NB4 (cell line): ENCODE results near the gene EXOC4.

Source experiments
- CTCF ChIP-seq: IDR thresholded peaks from one replicate; pipeline ENCODE4 v1.5.1; 2012; ENCODE audit warnings: low read depth, low read length
- MAX ChIP-seq: IDR thresholded peaks from 2 replicates; pipeline ENCODE4 v1.6.1; 2011; ENCODE audit warnings: low read depth, low read length
- MYC ChIP-seq: IDR thresholded peaks from 2 replicates; pipeline ENCODE4 v1.6.1; 2011; ENCODE audit warnings: low read depth, low read length
- POLR2A ChIP-seq: IDR thresholded peaks from 2 replicates; pipeline ENCODE4 v1.6.1; 2011; ENCODE audit warnings: mild to moderate bottlenecking; ENCODE audit not compliant: insufficient read length; ENCODE audit errors: extremely low read depth

- TF ChIP-seq CTCF: no peak
- TF ChIP-seq MYC: peak; percentile 62; the same call in 1 of the 2 replicates
- no peak for TF ChIP-seq POLR2A
- TF ChIP-seq MAX: peak; percentile 55
Measured at GRCh38 chr7:134042307-134042706, 789.4 kb downstream of the EXOC4 start.
